HG02571 (cell line): ENCODE measurements around the gene SDSL.

Source experiments
- ATAC-seq: cut with Tn5 transposase; IDR thresholded peaks from one replicate; pipeline ENCODE4 v1.9.1; 2021; ENCODE audit warnings: mild to moderate bottlenecking, moderate library complexity; ENCODE audit not compliant: unreplicated experiment

The SDSL gene

GRCh38 chr12:113467502-113468364 lies 45.6 kb downstream of the SDSL start:
- ATAC-seq = no peak

- no peak for ATAC-seq
These were observed 46.4 kb downstream of the SDSL start for GRCh38 chr12:113468365-113469223.

GRCh38 chr12:113469224-113469948 lies 47.2 kb downstream of the SDSL start:
- ATAC-seq = no peak

- no peak for ATAC-seq
These were observed 48.0 kb downstream of the SDSL start for GRCh38 chr12:113469949-113470743.

GRCh38 chr12:113470871-113471618 lies 48.9 kb downstream of the SDSL start:
- no peak for ATAC-seq

- ATAC-seq = no peak
These were observed 49.5 kb downstream of the SDSL start, which contains the start of gene LHX5 for GRCh38 chr12:113471619-113472171. LHX5 (minus strand) TSS chr12:113471871; CDS start chr12:113471498, 373 bp downstream.

GRCh38 chr12:113472191-113473121 lies 50.3 kb downstream of the SDSL start:
- ATAC-seq = no peak

GRCh38 chr12:113473400-113473799 lies 51.2 kb downstream of the SDSL start:
- no peak for ATAC-seq

- no peak for ATAC-seq
These were observed 51.8 kb downstream of the SDSL start for GRCh38 chr12:113473942-113474341.

GRCh38 chr12:113474635-113475436 lies 52.7 kb downstream of the SDSL start:
- no peak for ATAC-seq

- no peak for ATAC-seq
These were observed 53.4 kb downstream of the SDSL start for GRCh38 chr12:113475451-113476175.

- ATAC-seq = no peak
These were observed 54.2 kb downstream of the SDSL start for GRCh38 chr12:113476176-113476986.

- no peak for ATAC-seq
These were observed 55.1 kb downstream of the SDSL start for GRCh38 chr12:113477171-113477841.

- ATAC-seq = no peak
These were observed 55.6 kb downstream of the SDSL start for GRCh38 chr12:113477842-113478215.

- ATAC-seq = no peak
These were observed 56.3 kb downstream of the SDSL start for GRCh38 chr12:113478351-113479011.
